ENCODE data around the gene FAM210A. TPM values are rescaled to one million over a fixed set of nuclear protein-coding genes. Genes with fewer than 3 reads are reported as not detected.

The FAM210A gene
- total RNA-seq, 1 experiment from 2014 or later: 26.2 TPM

DNA sequence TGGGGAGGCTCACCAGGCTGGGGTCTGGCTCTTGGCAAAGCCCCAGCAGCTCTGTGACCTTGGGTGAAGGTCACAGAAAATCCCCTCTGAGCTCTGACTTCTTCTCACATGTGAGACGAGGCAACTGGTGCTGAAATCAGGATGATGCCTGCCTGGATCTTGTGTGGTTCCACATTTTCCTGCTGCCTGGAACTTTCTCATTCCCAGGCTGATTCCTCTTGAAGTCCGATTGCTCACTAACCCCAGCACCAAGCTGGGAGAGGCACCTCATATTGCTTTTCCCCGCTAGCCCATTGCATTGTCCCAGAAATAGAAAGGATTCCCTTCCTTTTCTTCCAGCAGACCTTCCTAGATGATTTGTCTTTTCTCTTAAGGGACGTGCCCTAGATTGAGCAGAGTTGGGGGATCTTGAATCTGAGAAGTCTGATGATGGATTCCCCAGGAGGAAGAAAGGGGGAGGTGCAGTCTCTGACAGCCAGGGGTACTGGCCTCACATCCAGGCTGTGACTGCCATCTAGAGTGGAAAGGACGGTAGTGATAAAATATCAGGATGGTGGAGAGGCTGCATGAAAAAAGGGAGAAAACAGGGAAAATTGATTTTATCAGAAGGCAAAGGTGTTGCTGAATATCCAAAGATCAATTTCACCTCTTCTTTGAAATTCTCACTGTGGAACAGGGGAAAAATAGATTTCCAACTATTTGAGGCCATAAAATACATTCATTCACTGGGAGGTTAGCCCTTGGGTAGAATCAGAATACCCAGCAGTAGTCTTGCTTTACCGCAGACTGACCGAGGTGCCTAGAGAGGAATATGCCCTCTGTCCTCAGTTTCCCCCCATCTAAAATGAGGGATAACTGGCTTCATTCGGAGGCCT is 96.3 kb downstream of the FAM210A start (continued):
- no peak for TF ChIP-seq ELF1 (IDR thresholded peaks at IDR 0.05; ENCODE audit: borderline replicate concordance, low read depth)
- no peak for TF ChIP-seq EZH2 (IDR thresholded peaks at IDR 0.05)
- TF ChIP-seq POLR2A (IDR thresholded peaks at IDR 0.05; ENCODE audit: borderline replicate concordance, extremely low read depth, insufficient read depth, insufficient read length): no peak

DNA sequence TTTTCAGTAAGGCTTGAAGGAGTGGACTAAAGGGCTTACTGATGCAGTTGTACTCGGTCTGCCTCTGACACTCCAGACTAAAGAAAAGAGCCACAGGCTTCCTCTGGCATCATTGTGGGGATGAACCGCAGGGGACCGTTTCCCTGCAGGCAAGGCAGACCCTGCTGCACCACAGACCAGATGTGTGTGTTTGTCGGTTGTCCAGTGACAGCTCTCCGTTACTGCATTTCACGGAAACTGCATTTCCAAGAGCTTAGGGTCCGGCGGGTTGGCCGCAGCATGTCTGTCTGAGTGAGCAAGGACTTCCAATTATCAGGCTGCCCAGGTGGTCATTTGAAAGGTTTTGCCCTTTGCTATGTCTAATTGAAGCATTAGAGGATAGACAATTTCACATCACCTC is 98.1 kb downstream of the FAM210A start:
- Histone ChIP-seq H4K20me1 (ENCODE audit: insufficient read depth) (no peaks in the 10 kb centered on the region), H3K4me2 (ENCODE audit: low read length) (no peak overlapping the region), H3K27ac (ENCODE audit: low read depth, low read length) (no peak overlapping the region), H3K27me3 (ENCODE audit: insufficient read depth, low read length) (no peaks in the 10 kb centered on the region), H3K79me2 (ENCODE audit: insufficient read depth, low read length) (no peaks in the 10 kb centered on the region), H3K36me3 (ENCODE audit: control insufficient read depth in 1 of 2, insufficient read depth in 2 of 2, low read length in 2 of 2) (no peaks in the 10 kb centered on the region), H3K4me1 (ENCODE audit: control insufficient read depth in 1 of 2, insufficient read depth in 2 of 2, low read length in 2 of 2) (no peaks in the 10 kb centered on the region), H3K4me3 (replicated peaks in 1 of 2; ENCODE audit: low read depth in 1 of 2, low read length in 2 of 2) (no peak overlapping the region), H2AFZ (ENCODE audit: low read depth, low read length, poor library complexity, severe bottlenecking) (no peak overlapping the region), H3K9ac (ENCODE audit: low read length) (no peak overlapping the region), H3K9me3 (ENCODE audit: control insufficient read depth in 1 of 2, insufficient read depth in 1 of 2, low read depth in 1 of 2, low read length in 2 of 2) (peaks cover 0 to 9% of the 10 kb centered on the region in 2 experiments; a peak in 2 of 4 replicates), H3K9me2 (ENCODE audit: insufficient read depth) (no peaks in the 10 kb centered on the region)
- ATAC-seq: no peak
- BruUV-seq (replicated peaks): no TSS peak
- ChIA-PET RAD21 (ENCODE audit: low non-redundant PET in 1 of 2, low total read pairs in 2 of 2, uncharacterized antibody in 2 of 2, unreplicated experiment in 2 of 2) (no interaction called here), CTCF (no interaction called here), POLR2A (no interaction called here)
- no peak for TF ChIP-seq ZFX (IDR thresholded peaks at IDR 0.05)
- TF ChIP-seq, protein P1, sequence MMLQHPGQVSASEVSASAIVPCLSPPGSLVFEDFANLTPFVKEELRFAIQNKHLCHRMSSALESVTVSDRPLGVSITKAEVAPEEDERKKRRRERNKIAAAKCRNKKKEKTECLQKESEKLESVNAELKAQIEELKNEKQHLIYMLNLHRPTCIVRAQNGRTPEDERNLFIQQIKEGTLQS (IDR thresholded peaks at IDR 0.05): no peak
- intact Hi-C loops (cut with micrococcal nuclease): no loop called here
- no peak for DNase-seq (ENCODE audit: low read depth, low spot score)

DNA sequence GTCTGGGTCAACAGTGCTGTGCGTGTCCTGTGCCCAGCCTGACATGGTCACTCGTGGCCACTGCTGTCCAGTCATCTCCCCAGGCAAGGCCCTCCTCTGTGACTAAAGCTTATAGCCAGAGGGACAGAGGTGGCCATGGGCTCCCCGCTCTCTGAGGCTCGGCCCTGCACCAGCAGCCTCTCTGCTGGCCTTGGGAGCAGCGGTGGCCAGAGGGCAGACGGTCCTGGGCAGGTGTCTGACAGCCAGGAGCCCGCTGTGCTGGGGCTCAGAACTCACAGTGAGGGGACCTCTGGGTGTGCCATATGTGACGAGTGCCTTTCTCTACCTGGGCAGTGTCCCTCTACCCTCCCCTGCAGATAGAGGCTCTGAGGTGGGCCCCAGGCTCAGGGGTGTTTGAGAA is 98.7 kb downstream of the FAM210A start:
- Histone ChIP-seq H3K27me3 (ENCODE audit: insufficient read depth, low read length) (no peaks in the 10 kb centered on the region), H3K4me3 (replicated peaks in 1 of 2; ENCODE audit: low read depth in 1 of 2, low read length in 2 of 2) (no peak overlapping the region), H3K27ac (ENCODE audit: low read depth, low read length) (no peak overlapping the region), H2AFZ (ENCODE audit: low read depth, low read length, poor library complexity, severe bottlenecking) (no peak overlapping the region), H3K79me2 (ENCODE audit: insufficient read depth, low read length) (no peaks in the 10 kb centered on the region), H3K9me3 (ENCODE audit: control insufficient read depth in 1 of 2, insufficient read depth in 1 of 2, low read depth in 1 of 2, low read length in 2 of 2) (peaks cover 0 to 7% of the 10 kb centered on the region in 2 experiments; a peak in 2 of 4 replicates), H4K20me1 (ENCODE audit: insufficient read depth) (no peaks in the 10 kb centered on the region), H3K36me3 (ENCODE audit: control insufficient read depth in 1 of 2, insufficient read depth in 2 of 2, low read length in 2 of 2) (no peaks in the 10 kb centered on the region), H3K9me2 (ENCODE audit: insufficient read depth) (no peaks in the 10 kb centered on the region), H3K4me2 (ENCODE audit: low read length) (no peak overlapping the region), H3K4me1 (ENCODE audit: control insufficient read depth in 1 of 2, insufficient read depth in 2 of 2, low read length in 2 of 2) (no peaks in the 10 kb centered on the region), H3K9ac (ENCODE audit: low read length) (no peak overlapping the region)
- TF ChIP-seq JUND (IDR thresholded peaks at IDR 0.05): no peak
- TF ChIP-seq ZFX (IDR thresholded peaks at IDR 0.05): no peak
- TF ChIP-seq, protein P2, sequence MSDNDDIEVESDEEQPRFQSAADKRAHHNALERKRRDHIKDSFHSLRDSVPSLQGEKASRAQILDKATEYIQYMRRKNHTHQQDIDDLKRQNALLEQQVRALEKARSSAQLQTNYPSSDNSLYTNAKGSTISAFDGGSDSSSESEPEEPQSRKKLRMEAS (IDR thresholded peaks at IDR 0.05): no peak
- TF ChIP-seq, protein P3, sequence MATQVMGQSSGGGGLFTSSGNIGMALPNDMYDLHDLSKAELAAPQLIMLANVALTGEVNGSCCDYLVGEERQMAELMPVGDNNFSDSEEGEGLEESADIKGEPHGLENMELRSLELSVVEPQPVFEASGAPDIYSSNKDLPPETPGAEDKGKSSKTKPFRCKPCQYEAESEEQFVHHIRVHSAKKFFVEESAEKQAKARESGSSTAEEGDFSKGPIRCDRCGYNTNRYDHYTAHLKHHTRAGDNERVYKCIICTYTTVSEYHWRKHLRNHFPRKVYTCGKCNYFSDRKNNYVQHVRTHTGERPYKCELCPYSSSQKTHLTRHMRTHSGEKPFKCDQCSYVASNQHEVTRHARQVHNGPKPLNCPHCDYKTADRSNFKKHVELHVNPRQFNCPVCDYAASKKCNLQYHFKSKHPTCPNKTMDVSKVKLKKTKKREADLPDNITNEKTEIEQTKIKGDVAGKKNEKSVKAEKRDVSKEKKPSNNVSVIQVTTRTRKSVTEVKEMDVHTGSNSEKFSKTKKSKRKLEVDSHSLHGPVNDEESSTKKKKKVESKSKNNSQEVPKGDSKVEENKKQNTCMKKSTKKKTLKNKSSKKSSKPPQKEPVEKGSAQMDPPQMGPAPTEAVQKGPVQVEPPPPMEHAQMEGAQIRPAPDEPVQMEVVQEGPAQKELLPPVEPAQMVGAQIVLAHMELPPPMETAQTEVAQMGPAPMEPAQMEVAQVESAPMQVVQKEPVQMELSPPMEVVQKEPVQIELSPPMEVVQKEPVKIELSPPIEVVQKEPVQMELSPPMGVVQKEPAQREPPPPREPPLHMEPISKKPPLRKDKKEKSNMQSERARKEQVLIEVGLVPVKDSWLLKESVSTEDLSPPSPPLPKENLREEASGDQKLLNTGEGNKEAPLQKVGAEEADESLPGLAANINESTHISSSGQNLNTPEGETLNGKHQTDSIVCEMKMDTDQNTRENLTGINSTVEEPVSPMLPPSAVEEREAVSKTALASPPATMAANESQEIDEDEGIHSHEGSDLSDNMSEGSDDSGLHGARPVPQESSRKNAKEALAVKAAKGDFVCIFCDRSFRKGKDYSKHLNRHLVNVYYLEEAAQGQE (IDR thresholded peaks at IDR 0.05; ENCODE audit: low read depth): no peak
- TF ChIP-seq SRF (IDR thresholded peaks at IDR 0.05; ENCODE audit: low read depth): no peak
- TF ChIP-seq TCF7L2 (IDR thresholded peaks at IDR 0.05; ENCODE audit: borderline replicate concordance, extremely low read depth, insufficient read depth, insufficient read length): no peak
- no peak for TF ChIP-seq RAD21 (IDR thresholded peaks at IDR 0.05; ENCODE audit: low read depth)
- TF ChIP-seq CBX3 (IDR thresholded peaks at IDR 0.05; ENCODE audit: low read depth): no peak
- no peak for TF ChIP-seq SIN3A (IDR thresholded peaks at IDR 0.05; ENCODE audit: low read depth)
- TF ChIP-seq, protein P1 (IDR thresholded peaks at IDR 0.05): no peak
- no peak for TF ChIP-seq EZH2 (IDR thresholded peaks at IDR 0.05)
- TF ChIP-seq POLR2A (IDR thresholded peaks at IDR 0.05; ENCODE audit: borderline replicate concordance, extremely low read depth, insufficient read depth, insufficient read length): no peak
- ChIA-PET CTCF (no interaction called here), POLR2A (no interaction called here), RAD21 (ENCODE audit: low non-redundant PET in 1 of 2, low total read pairs in 2 of 2, uncharacterized antibody in 2 of 2, unreplicated experiment in 2 of 2) (no interaction called here)
- BruUV-seq (replicated peaks): no TSS peak
- no peak for DNase-seq (ENCODE audit: low read depth, low spot score)
- intact Hi-C loops (cut with micrococcal nuclease): no loop called here
- no peak for ATAC-seq

Data from HCT116 (cell line).